ENCODE data around the gene AMOTL2.

The AMOTL2 gene

GRCh38 chr3:134351427-134351826, 22.8 kb downstream of the AMOTL2 start:
- no peak for DNase-seq

DNA sequence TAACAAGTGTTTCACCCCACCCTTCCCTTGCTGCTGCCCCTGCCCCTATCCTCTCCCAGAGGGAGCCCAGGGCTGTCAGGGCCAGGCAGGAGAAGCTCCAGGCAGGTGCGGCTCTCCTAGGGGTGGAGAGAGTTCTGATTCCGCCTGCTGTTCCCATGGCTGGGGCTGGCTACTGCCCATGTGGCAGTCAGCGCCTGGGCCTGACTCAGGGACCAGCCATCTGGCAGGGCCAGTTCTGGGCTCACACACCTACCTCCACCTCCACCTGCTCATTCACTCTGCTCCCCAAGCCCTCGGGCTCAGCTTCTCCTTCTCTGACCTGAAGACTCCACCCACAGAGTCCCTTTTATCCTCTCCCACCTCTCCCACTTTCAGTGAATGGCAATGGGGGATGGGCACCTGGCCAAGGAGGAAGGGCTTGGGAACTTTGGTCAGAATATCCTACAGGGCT, 23.4 kb downstream of the AMOTL2 start:
- DNase-seq: no peak

GRCh38 chr3:134350266-134350665, 24.0 kb downstream of the AMOTL2 start:
- no peak for DNase-seq

GRCh38 chr3:134348524-134348923, 25.7 kb downstream of the AMOTL2 start:
- no peak for DNase-seq

GRCh38 chr3:134347551-134347950, 26.7 kb downstream of the AMOTL2 start:
- DNase-seq: no peak

DNA sequence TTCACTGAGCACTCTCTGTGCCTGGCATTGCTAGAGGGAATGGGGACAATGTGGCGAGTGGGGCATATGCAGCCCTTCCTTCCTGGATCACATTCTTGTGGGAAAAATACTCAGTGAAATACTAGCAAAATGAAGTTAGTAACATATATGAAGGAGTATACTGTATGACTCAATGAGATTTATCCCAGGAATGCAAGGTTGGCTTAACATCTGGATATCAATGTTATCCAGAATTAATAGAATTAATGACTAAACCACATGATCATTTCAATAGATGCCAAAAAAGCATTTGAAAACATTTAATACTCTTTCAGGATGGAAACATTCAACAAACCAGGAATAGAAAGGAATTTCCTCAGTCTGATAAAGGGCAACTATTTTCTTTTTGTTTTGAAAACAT, 27.5 kb downstream of the AMOTL2 start:
- DNase-seq: no peak

GRCh38 chr3:134345202-134345601, 29.0 kb downstream of the AMOTL2 start:
- no peak for DNase-seq

GRCh38 chr3:134344560-134344959, 29.7 kb downstream of the AMOTL2 start:
- no peak for DNase-seq

DNA sequence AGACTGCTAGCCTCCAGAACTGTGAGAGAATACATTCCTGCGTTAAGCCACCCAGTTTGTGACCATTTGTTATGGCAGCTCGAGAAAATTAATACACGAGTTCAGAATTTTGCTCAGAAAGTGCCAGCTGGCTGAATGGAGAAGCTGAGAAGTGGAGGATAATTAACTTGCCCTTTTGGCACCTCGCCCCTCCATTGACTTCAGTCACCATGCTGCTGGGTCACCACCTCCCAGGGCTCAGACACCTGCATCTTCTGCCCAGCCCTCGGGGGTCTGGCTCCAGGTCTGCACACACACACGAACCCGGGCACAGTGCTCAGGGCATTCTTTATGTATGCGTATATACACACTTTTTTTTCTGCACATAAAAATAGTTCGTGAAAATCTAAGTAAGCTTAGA, 32.0 kb downstream of the AMOTL2 start:
- DNase-seq: no peak

DNA sequence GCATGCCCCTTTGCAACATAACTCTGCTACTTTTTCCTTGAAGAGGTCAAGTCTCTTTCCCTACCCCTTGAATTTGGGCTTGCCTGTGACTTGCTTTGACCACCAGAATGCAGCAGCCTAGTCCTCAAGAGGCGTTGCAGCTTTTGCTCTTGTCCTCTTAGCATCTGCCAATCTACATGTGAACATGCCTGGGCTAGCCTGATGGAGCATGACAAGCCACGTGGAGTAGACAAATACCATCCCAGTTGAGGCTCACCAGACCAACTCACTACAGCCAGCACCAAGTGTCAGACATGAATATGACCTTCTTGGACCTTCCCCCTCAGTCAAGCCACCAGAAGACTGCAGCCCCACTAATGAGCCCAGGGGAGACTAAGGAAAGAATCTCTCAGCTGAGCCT, 32.9 kb downstream of the AMOTL2 start:
- no peak for DNase-seq

GRCh38 chr3:134340982-134341365, 33.3 kb downstream of the AMOTL2 start:
- DNase-seq: no peak

GRCh38 chr3:134340362-134340981, 33.8 kb downstream of the AMOTL2 start:
- no peak for DNase-seq

DNA sequence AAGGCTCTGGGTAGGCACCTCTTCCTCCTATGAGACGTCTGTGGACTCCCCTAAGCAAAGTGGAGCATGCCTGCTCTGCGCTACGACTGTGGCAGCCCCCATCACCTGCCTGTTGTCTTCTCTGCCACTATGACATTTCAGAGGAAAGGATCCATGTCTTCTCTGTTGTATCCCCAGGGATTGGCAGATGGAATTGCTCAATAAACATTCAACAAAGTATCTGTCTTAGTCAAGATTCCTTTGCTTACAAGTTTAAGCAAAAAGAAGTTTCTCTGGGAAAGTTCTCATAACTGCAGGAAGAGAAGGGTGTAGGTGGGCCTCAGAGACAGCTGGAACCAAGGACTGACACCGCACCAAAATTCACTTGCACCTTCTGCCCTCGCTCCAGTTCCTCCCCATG, 34.3 kb downstream of the AMOTL2 start:
- no peak for DNase-seq

GRCh38 chr3:134339331-134339730, 34.9 kb downstream of the AMOTL2 start:
- DNase-seq: no peak

- DNase-seq: no peak
Observed at GRCh38 chr3:134338516-134339261, 35.6 kb downstream of the AMOTL2 start.

- no peak for DNase-seq
Observed at GRCh38 chr3:134338201-134338512, 36.1 kb downstream of the AMOTL2 start.

DNA sequence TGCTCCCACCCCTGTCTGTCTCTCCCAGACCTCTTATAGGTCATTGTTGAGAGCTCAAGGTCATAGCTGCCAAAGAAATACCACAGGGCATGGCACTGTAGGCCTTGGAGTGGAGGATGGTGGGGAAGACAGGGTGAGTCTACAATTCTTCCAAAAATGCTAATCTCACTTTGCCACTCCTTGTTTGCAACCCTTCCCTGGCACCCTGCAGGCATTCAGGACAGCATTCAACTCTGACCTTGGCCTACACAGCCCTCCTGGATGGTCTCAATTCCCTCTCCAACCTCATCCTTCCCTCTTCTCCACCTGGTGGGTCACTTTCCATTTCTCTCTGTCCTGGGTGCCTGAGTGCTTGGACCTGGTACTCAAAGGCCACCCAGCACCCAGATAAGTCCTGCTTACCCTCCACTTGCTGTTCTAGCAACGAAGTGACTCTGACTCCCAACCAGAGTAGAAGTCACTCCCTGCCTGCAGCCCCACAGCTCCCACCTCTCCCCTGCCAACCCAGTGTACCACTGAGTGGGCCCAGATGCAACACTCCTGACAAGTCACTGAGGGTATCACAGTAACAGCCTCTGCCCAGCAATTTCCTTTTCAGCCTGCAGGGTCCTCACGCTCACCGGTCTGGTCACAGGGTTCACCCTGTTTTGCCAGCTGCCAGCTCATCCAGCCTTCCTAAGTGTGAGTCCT, 36.6 kb downstream of the AMOTL2 start:
- no peak for DNase-seq

DNA sequence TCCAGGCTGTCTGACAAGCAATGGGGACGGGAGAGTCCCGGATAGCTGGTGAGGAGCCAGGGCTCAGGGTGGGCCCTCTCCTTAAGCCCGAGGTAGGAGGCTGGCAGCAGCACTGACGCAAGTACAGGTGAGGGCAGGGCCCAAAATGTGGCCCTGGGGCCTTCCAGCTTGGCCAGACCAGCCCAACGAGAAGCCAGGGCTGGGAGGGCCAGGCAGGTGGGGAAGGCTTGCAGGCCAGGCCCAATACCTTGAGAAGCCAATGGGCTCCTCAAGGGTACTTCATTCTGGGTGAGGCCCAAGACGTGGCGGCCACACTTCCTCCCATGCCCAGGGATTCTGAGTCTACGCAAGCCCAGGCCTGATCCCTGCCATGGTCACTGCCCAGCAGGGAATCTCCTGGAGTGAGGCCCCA, 37.2 kb downstream of the AMOTL2 start:
- no peak for DNase-seq

- DNase-seq: no peak
Observed at GRCh38 chr3:134336587-134336986, 37.7 kb downstream of the AMOTL2 start.

DNA sequence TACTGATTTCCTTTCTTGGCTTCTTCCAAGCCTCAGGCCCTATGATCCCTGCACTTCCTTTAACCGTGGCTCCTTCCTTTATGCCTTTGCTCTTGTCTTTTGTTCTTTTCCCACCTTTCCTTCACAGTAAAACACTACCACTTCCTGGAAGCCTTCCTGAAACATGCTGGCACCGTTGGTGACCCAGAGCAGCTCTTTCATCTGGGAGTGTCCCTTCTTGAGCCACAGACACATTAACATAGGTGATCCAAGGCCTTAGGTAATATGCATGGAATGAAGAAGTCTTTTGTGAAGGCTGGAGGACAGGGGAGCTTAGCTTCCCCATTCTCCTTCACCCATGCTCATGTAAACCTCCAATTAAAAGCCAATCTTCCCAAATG, 39.4 kb downstream of the AMOTL2 start:
- DNase-seq: no peak

DNA sequence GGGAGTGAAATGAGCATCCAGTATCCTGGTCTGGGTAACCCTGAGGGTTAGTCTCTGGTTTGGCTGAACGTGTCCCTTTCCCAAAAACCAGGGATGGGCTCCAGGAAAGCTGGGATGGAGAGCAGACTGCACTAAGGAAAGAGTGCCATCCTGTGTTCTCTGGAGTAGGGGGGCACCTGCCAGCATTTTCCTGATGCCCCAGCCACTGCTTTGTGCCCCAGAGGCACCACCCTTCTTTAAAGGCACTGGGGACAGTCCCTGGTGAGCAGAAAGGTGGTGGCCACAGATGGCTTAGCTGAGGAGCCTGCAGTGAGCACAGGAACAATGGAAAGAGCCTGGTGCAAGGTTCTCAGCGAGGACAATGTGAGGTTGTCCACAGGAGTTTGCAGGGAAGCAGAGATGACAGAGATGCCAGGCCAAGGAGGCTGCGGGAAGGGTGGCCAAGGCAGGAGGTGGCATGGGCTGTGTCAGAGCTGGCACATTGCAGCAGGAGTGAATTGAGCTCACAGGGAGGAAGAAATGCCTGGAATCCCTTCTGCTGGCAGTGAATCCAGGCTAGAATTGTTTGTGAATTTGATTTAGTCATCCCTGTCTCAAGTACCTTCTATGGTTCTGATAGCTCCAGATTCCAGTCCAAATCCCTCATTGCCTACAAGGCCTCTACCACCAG, 39.9 kb downstream of the AMOTL2 start:
- no peak for DNase-seq

- DNase-seq: no peak
Observed at GRCh38 chr3:134333522-134334181, 40.6 kb downstream of the AMOTL2 start.

DNA sequence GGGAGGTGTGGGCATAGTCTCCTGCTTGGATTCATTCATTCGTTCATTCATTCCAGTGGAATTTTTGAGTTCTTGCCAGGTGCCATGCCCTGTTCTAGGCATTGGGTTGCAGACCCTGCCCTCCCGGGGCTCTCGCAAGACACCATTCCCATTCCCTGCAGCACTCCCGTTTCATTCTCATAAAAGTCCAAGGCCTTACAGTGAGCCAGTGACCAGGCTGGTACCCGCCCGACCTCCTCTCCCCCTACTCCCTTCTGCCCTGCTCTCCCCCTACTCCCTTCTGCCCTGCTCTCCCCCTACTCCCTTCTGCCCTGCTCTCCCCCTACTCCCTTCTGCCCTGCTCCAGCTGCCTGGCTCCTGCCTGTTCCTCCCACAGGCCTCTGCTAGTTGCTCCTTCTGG, 41.9 kb downstream of the AMOTL2 start:
- no peak for DNase-seq

Measured in activated CD8-positive, alpha-beta memory T cell treated with anti-CD3 and anti-CD28 coated beads, Interleukin-2, amount 50 U/mL, for 48 hours (primary cell).